ENCODE results near the gene DBI. TPM values are rescaled to one million over a fixed set of nuclear protein-coding genes. Genes with fewer than 3 reads are reported as not detected.

Gene DBI
- total and polyA plus RNA-seq, 2 donors (not counting 1 experiment from before 2014, with no cell fraction given), result 128 to 653 TPM

- Histone ChIP-seq H3K4me2 (ENCODE audit: extremely low read depth, insufficient read depth, low read length) (no peak overlapping the region), H4K20me1 (ENCODE audit: control insufficient read depth, extremely low read depth, insufficient read depth, low read length) (no peaks in the 10 kb centered on the region), H3K27me3 (ENCODE audit: control insufficient read depth, insufficient read depth, low read length) (no peaks in the 10 kb centered on the region), H3K9ac (ENCODE audit: insufficient read depth, low read length) (no peak overlapping the region), H3K4me1 (ENCODE audit: control insufficient read depth, extremely low read depth, insufficient read depth, low read length) (no peaks in the 10 kb centered on the region), H3K9me3 (ENCODE audit: control insufficient read depth, insufficient read depth, low read depth, low read length) (no peaks in the 10 kb centered on the region), H3K27ac (ENCODE audit: insufficient read depth, low read length) (no peak overlapping the region), H3K4me3 (replicated peaks in 1 of 4; ENCODE audit: control extremely low read depth in 1 of 4, insufficient read depth in 1 of 4, low read depth in 3 of 4, low read length in 4 of 4) (no peak overlapping the region), H2AFZ (ENCODE audit: low read length) (no peak overlapping the region), H3K79me2 (ENCODE audit: control insufficient read depth, insufficient read depth, low read length) (no peaks in the 10 kb centered on the region), H3K36me3 (ENCODE audit: control insufficient read depth, insufficient read depth, low read length) (no peaks in the 10 kb centered on the region)
- TF ChIP-seq CTCF (conservative IDR thresholded peaks at IDR 0.05 in 1 of 2, IDR thresholded peaks at IDR 0.05 in 1 of 2; ENCODE audit: low read depth in 1 of 2, low read length in 2 of 2) (no peak), EZH2 (IDR thresholded peaks at IDR 0.05; ENCODE audit: low read length, missing control alignments) (no peak)
- no peak for DNase-seq (ENCODE audit: low read depth in 2 of 2)
Observed at GRCh38 chr2:119333833-119334232, 32.9 kb upstream of the DBI start.

- Histone ChIP-seq H3K27ac (ENCODE audit: insufficient read depth, low read length) (no peak overlapping the region), H3K4me2 (ENCODE audit: extremely low read depth, insufficient read depth, low read length) (no peak overlapping the region), H3K4me3 (replicated peaks in 1 of 4; ENCODE audit: control extremely low read depth in 1 of 4, insufficient read depth in 1 of 4, low read depth in 3 of 4, low read length in 4 of 4) (no peak overlapping the region), H3K79me2 (ENCODE audit: control insufficient read depth, insufficient read depth, low read length) (no peaks in the 10 kb centered on the region), H3K4me1 (ENCODE audit: control insufficient read depth, extremely low read depth, insufficient read depth, low read length) (no peaks in the 10 kb centered on the region), H3K9me3 (ENCODE audit: control insufficient read depth, insufficient read depth, low read depth, low read length) (no peaks in the 10 kb centered on the region), H4K20me1 (ENCODE audit: control insufficient read depth, extremely low read depth, insufficient read depth, low read length) (no peaks in the 10 kb centered on the region), H3K36me3 (ENCODE audit: control insufficient read depth, insufficient read depth, low read length) (no peaks in the 10 kb centered on the region), H3K27me3 (ENCODE audit: control insufficient read depth, insufficient read depth, low read length) (no peaks in the 10 kb centered on the region), H3K9ac (ENCODE audit: insufficient read depth, low read length) (no peak overlapping the region), H2AFZ (ENCODE audit: low read length) (no peak overlapping the region)
- TF ChIP-seq CTCF (conservative IDR thresholded peaks at IDR 0.05 in 1 of 2, IDR thresholded peaks at IDR 0.05 in 1 of 2; ENCODE audit: low read depth in 1 of 2, low read length in 2 of 2) (no peak), EZH2 (IDR thresholded peaks at IDR 0.05; ENCODE audit: low read length, missing control alignments) (no peak)
- DNase-seq (ENCODE audit: low read depth in 2 of 2), result no peak
Observed at GRCh38 chr2:119337749-119338148, 29.0 kb upstream of the DBI start.

GRCh38 chr2:119338272-119338671, 28.5 kb upstream of the DBI start:
- Histone ChIP-seq H3K4me3 (replicated peaks in 1 of 4; ENCODE audit: control extremely low read depth in 1 of 4, insufficient read depth in 1 of 4, low read depth in 3 of 4, low read length in 4 of 4) (no peak overlapping the region), H3K27me3 (ENCODE audit: control insufficient read depth, insufficient read depth, low read length) (no peaks in the 10 kb centered on the region), H3K4me1 (ENCODE audit: control insufficient read depth, extremely low read depth, insufficient read depth, low read length) (no peaks in the 10 kb centered on the region), H4K20me1 (ENCODE audit: control insufficient read depth, extremely low read depth, insufficient read depth, low read length) (no peaks in the 10 kb centered on the region), H3K27ac (ENCODE audit: insufficient read depth, low read length) (no peak overlapping the region), H3K9me3 (ENCODE audit: control insufficient read depth, insufficient read depth, low read depth, low read length) (no peaks in the 10 kb centered on the region), H2AFZ (ENCODE audit: low read length) (no peak overlapping the region), H3K4me2 (ENCODE audit: extremely low read depth, insufficient read depth, low read length) (no peak overlapping the region), H3K9ac (ENCODE audit: insufficient read depth, low read length) (no peak overlapping the region), H3K36me3 (ENCODE audit: control insufficient read depth, insufficient read depth, low read length) (no peaks in the 10 kb centered on the region), H3K79me2 (ENCODE audit: control insufficient read depth, insufficient read depth, low read length) (no peaks in the 10 kb centered on the region)
- DNase-seq (ENCODE audit: low read depth in 2 of 2), result no peak
- TF ChIP-seq EZH2 (IDR thresholded peaks at IDR 0.05; ENCODE audit: low read length, missing control alignments) (no peak), CTCF (conservative IDR thresholded peaks at IDR 0.05 in 1 of 2, IDR thresholded peaks at IDR 0.05 in 1 of 2; ENCODE audit: low read depth in 1 of 2, low read length in 2 of 2) (no peak)

All from fibroblast of lung (primary cell).